Neuronal stem cell (in vitro differentiated cells): ENCODE data around the gene HOXA7.

Experiments
- DNase-seq: peaks from one replicate; pipeline ENCODE4 v3.0.0-alpha.2; 2013; ENCODE audit warnings: low spot score
- H2AFZ ChIP-seq: one replicate; pipeline ENCODE4 v1.6.1; 2013; ENCODE audit warnings: mild to moderate bottlenecking, low read length, inconsistent platforms
- H2AK5ac ChIP-seq: 2 replicates; pipeline ENCODE4 v1.6.1; 2013; ENCODE audit warnings: low read depth, mild to moderate bottlenecking, inconsistent platforms, low read length, moderate library complexity, mixed read lengths
- H2BK120ac ChIP-seq: 2 replicates; pipeline ENCODE4 v1.6.1; 2013; ENCODE audit warnings: low read depth, mild to moderate bottlenecking, inconsistent platforms, low read length, moderate library complexity, mixed read lengths
- H2BK12ac ChIP-seq: one replicate; pipeline ENCODE4 v1.6.1; 2013; ENCODE audit warnings: low read length, inconsistent platforms
- H2BK15ac ChIP-seq: 2 replicates; pipeline ENCODE4 v1.6.1; 2013; ENCODE audit warnings: mild to moderate bottlenecking, low read length, inconsistent platforms, mixed read lengths
- H2BK5ac ChIP-seq: one replicate; pipeline ENCODE4 v1.6.1; 2013; ENCODE audit warnings: inconsistent platforms, mild to moderate bottlenecking, low read length, moderate library complexity
- H3K14ac ChIP-seq: one replicate; pipeline ENCODE4 v1.6.1; 2013; ENCODE audit warnings: low read length, inconsistent platforms
- H3K18ac ChIP-seq: 2 replicates; pipeline ENCODE4 v1.6.1; 2013; ENCODE audit warnings: low read length, inconsistent platforms
- H3K23ac ChIP-seq: 2 replicates; pipeline ENCODE4 v1.6.1; 2013; ENCODE audit warnings: low read depth, mild to moderate bottlenecking, mixed read lengths, low read length, inconsistent platforms; ENCODE audit not compliant: poor library complexity
- H3K27ac ChIP-seq: replicated peaks from 3 replicates; pipeline ENCODE4 v1.5.1; 2013; ENCODE audit warnings: low read length, inconsistent platforms
- H3K27me3 ChIP-seq, 3 experiments: 2 replicates each; pipeline ENCODE4 v1.6.1; 2013; ENCODE audit warnings: low read length in 3 of 3, mild to moderate bottlenecking in 2 of 3, inconsistent platforms in 1 of 3, low read depth in 1 of 3, mixed read lengths in 1 of 3, moderate library complexity in 1 of 3; ENCODE audit not compliant: control insufficient read depth in 3 of 3, insufficient read depth in 3 of 3
- H3K36me3 ChIP-seq, 2 donors: replicated peaks in 1 of 2; 2 replicates each; pipeline ENCODE4 v1.6.1; 2013; ENCODE audit warnings: low read length in 2 of 2; ENCODE audit not compliant: control insufficient read depth in 2 of 2, insufficient read depth in 2 of 2
- H3K4ac ChIP-seq: 2 replicates; pipeline ENCODE4 v1.6.1; 2013; ENCODE audit warnings: inconsistent platforms, mild to moderate bottlenecking, low read length, moderate library complexity
- H3K4me1 ChIP-seq, 2 donors: 1 replicate in 1 of 2; 2 replicates in 1 of 2; pipeline ENCODE4 v1.6.1; 2013; ENCODE audit warnings: low read length in 2 of 2, low read depth in 1 of 2; ENCODE audit not compliant: control insufficient read depth in 2 of 2, insufficient read depth in 1 of 2
- H3K4me2 ChIP-seq: one replicate; pipeline ENCODE4 v1.6.1; 2013; ENCODE audit warnings: mild to moderate bottlenecking, low read length, inconsistent platforms; ENCODE audit not compliant: insufficient read depth, poor library complexity, severe bottlenecking
- H3K4me3 ChIP-seq, 2 donors: 2 replicates each; pipeline ENCODE4 v1.5.1; 2013; ENCODE audit warnings: low read length in 2 of 2, mild to moderate bottlenecking in 2 of 2, inconsistent platforms in 1 of 2, moderate library complexity in 1 of 2
- H3K79me1 ChIP-seq: one replicate; pipeline ENCODE4 v1.6.1; 2013; ENCODE audit warnings: low read depth, mild to moderate bottlenecking, inconsistent platforms, low read length, moderate library complexity
- H3K9ac ChIP-seq: one replicate; pipeline ENCODE4 v1.6.1; 2013; ENCODE audit warnings: mild to moderate bottlenecking, low read depth, low read length, inconsistent platforms; ENCODE audit not compliant: poor library complexity
- H3K9me3 ChIP-seq, 2 donors: replicated peaks in 1 of 2; 2 replicates each; pipeline versions ENCODE3 to v1.6.1; 2013; ENCODE audit warnings: low read length in 2 of 2, mild to moderate bottlenecking in 2 of 2, inconsistent platforms in 1 of 2, low read depth in 1 of 2, mixed read lengths in 1 of 2, moderate library complexity in 1 of 2; ENCODE audit not compliant: control insufficient read depth in 2 of 2, insufficient read depth in 1 of 2
- H4K8ac ChIP-seq: one replicate; pipeline ENCODE4 v1.6.1; 2013; ENCODE audit warnings: low read depth, mild to moderate bottlenecking, inconsistent platforms, low read length, moderate library complexity
- H4K91ac ChIP-seq: one replicate; pipeline ENCODE4 v1.6.1; 2013; ENCODE audit warnings: low read length, low read depth, mild to moderate bottlenecking, inconsistent platforms; ENCODE audit not compliant: poor library complexity
- WGBS, 2 donors: extraction: QIAGEN DNeasy Blood & Tissue Kit; methylation state at CpG; one replicate each; pipeline ENCODE4 v1.1.7; 2013; ENCODE audit warnings: missing lambda C conversion rate in 2 of 2, mixed read lengths in 1 of 2; ENCODE audit not compliant: insufficient read length in 2 of 2, insufficient replicate concordance in 1 of 2; ENCODE audit errors: extremely low coverage in 2 of 2; 5-methylcytosine and 5-hydroxymethylcytosine counted together

HOXA7 gene

DNA sequence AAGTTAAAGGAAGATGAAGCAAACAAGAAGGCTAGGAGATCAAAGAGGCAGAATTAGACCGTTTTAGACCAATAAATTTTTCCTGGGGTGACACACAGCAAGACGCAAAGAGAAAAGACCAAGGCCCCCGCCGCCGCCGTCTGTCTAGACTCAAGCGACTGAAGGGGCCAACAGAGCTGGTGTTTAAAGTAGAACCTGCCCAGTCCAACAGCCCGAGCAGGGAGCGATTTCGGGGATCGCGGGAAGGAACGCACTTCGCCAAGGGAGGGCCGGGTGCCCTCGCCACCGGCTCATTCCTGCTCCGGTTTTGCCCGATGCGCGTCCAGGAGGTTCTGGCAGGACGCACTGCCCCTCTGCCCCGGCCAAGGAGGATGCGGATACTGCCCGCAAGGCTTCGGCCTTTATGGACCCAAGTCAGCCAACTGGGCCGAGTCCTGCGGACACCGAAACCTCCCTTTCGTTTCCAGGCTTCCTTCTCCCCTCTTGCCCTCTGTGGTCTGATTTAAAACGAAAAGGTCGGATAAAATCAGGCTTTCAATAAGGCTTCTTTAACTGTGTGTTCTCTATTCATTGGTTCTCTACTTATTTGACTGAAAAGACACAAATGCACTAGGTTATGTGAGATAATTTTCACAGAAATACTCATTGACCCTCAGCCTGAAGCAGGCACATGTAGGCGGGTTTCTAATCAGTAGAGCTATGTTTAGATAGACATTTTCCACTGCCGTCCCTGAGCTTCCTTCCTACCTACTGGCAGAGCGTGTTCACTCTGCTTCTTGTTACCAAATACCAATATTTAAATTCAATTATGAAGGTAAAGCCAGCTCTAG is 2.2 kb upstream of the HOXA7 start:
- no CpG with 5 or more reads among the region's 35 CpGs for WGBS, 2 donors
- Histone ChIP-seq H3K4me3 (no peak overlapping the region), H2AK5ac (no peak overlapping the region), H3K4ac (no peak overlapping the region), H2BK12ac (no peak overlapping the region), H3K27ac (no peak overlapping the region), H3K9ac (no peak overlapping the region), H3K27me3 (peaks cover 73 to 97% (median 94%) of the 10 kb centered on the region in 3 experiments), H4K91ac (no peak overlapping the region), H3K14ac (no peak overlapping the region), H2BK15ac (no peak overlapping the region), H2BK120ac (no peak overlapping the region), H4K8ac (no peak overlapping the region), H3K79me1 (peaks cover 2% of the 10 kb centered on the region), H2BK5ac (no peak overlapping the region), H3K9me3 (peaks cover 25 to 35% of the 10 kb centered on the region in 2 donors), H3K23ac (peak overlapping the region; percentile 78), H3K18ac (no peak overlapping the region), H3K4me2 (no peak overlapping the region), H2AFZ (no peak overlapping the region), H3K4me1 (no peaks in the 10 kb centered on the region), H3K36me3 (no peaks in the 10 kb centered on the region)
- no peak for DNase-seq

DNA sequence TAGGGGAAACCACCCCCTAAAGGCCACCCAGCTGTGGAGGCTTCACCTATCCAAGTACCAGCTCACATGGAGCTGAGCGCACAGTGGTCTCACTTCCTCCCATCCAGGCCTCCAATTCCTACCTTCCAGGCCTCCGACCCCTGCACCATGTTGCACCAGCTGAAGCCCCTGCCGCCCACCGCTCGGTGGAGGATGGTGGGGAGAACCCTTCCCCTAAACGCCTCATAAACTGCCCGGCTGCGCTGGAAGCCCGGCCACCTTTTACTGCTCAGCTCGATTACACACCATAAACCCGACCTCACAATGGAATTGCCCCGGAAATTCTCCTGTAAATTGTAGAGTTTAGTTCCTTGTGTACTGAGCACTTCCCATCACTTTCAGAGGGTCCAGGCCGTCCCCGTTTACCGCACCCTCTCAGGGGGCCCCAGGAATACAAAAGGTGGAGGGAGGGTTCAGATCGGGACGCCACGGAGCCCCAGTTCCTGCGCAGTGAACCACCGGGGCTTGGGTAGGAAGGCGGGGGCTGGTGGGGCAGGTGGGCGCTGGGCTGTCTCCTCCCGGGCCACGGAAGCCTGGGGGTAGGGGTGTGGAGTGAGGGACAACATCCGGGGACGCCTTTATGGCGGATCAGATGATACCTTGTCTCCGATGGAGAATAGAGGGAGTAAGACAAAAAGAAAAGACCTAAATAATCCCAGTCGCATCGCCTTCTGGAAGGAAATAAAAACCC is 1.4 kb upstream of the HOXA7 start:
- H4K91ac ChIP-seq = no peak overlapping the region
- no peak for DNase-seq
- peaks cover 25 to 37% of the 10 kb centered on the region in 2 donors for H3K9me3 ChIP-seq
- no peak overlapping the region for H2AK5ac ChIP-seq
- no peak overlapping the region for H3K4me3 ChIP-seq
- H3K4ac ChIP-seq = no peak overlapping the region
- no peak overlapping the region for H3K9ac ChIP-seq
- no peak overlapping the region for H4K8ac ChIP-seq
- WGBS, 2 donors = no CpG with 5 or more reads among the region's 30 CpGs
- no peak overlapping the region for H3K18ac ChIP-seq
- peaks cover 2% of the 10 kb centered on the region for H3K79me1 ChIP-seq
- no peak overlapping the region for H3K4me2 ChIP-seq
- H2BK120ac ChIP-seq = no peak overlapping the region
- H2BK12ac ChIP-seq = no peak overlapping the region
- no peak overlapping the region for H2AFZ ChIP-seq
- H3K4me1 ChIP-seq = no peaks in the 10 kb centered on the region
- H3K14ac ChIP-seq = no peak overlapping the region
- H3K27ac ChIP-seq = no peak overlapping the region
- peaks cover 75 to 97% (median 94%) of the 10 kb centered on the region in 3 experiments for H3K27me3 ChIP-seq
- no peaks in the 10 kb centered on the region for H3K36me3 ChIP-seq
- H3K23ac ChIP-seq = no peak overlapping the region
- no peak overlapping the region for H2BK15ac ChIP-seq
- no peak overlapping the region for H2BK5ac ChIP-seq

DNA sequence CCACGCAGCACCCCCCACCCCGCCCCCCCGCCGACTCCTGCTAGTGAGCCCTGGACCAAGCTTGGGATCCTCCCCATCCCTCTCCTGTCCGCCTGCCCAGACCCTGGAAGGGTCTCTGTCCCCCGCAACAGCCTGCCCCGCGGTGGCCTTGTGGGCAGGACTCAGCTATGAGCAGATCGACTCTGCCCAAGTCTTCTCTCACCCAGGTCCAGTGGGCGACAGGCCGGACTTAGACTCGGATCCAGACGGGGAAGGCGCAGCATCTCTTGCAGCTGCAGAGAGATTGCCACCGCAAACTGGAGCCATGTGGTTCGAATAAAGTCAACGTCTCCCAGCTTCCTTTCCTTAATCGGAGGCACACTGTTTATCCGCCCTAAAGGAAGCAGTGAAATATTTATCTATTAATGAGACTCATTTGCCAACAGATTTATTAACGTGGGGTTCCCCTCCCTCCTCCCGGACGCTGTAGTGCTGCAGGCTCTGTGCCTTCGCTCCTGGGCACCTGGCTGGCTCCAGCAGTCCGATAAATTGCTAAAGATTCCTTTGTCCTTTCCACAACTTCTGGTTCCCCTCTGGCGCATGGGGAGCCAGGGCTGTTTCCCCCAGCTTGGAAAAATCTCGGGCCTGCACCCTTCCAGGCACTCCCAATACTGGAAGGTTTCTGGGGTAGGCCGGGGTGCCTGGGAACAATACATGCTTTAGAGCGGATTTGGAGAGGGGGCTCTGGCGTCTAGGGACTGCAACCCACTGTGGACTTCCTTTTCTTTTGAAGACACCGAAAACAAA is 634 bp upstream of the HOXA7 start:
- Histone ChIP-seq H2BK5ac (no peak overlapping the region), H3K4me3 (no peak overlapping the region), H3K4me1 (no peaks in the 10 kb centered on the region), H2AK5ac (no peak overlapping the region), H4K91ac (no peak overlapping the region), H2AFZ (peak overlapping the region; percentile 79), H3K36me3 (no peaks in the 10 kb centered on the region), H2BK12ac (no peak overlapping the region), H3K4me2 (no peak overlapping the region), H3K18ac (no peak overlapping the region), H3K9me3 (peaks cover 25 to 38% of the 10 kb centered on the region in 2 donors), H3K9ac (no peak overlapping the region), H4K8ac (no peak overlapping the region), H3K27ac (no peak overlapping the region), H3K27me3 (peaks cover 80 to 98% (median 94%) of the 10 kb centered on the region in 3 experiments), H3K23ac (no peak overlapping the region), H3K4ac (no peak overlapping the region), H2BK15ac (no peak overlapping the region), H3K14ac (no peak overlapping the region), H2BK120ac (no peak overlapping the region), H3K79me1 (peaks cover 2% of the 10 kb centered on the region)
- no peak for DNase-seq
- WGBS, 2 donors = no CpG with 5 or more reads among the region's 30 CpGs
